TTC549 (cell line): ENCODE results near the gene HNRNPA0.

Experiments used
- FAIRE-seq: peaks from 2 replicates; lab custom pipeline; 2012; peaks lifted over from hg19 to GRCh38; lab: Jason Lieb, UNC

The HNRNPA0 gene

GRCh38 chr5:137724251-137724650 is 29.9 kb downstream of the HNRNPA0 start:
- FAIRE-seq: no peak

GRCh38 chr5:137718611-137719010 is 35.6 kb downstream of the HNRNPA0 start:
- no peak for FAIRE-seq

- no peak for FAIRE-seq
These were observed 37.8 kb downstream of the HNRNPA0 start for GRCh38 chr5:137716337-137716736.

- no peak for FAIRE-seq
These were observed 38.7 kb downstream of the HNRNPA0 start for GRCh38 chr5:137715456-137715855.

GRCh38 chr5:137714946-137715345 is 39.2 kb downstream of the HNRNPA0 start:
- no peak for FAIRE-seq

GRCh38 chr5:137714494-137714893 is 39.7 kb downstream of the HNRNPA0 start:
- FAIRE-seq: no peak

GRCh38 chr5:137712139-137712667 is 42.0 kb downstream of the HNRNPA0 start:
- FAIRE-seq: no peak

- FAIRE-seq: no peak
These were observed 44.1 kb downstream of the HNRNPA0 start for GRCh38 chr5:137710086-137710485.

- no peak for FAIRE-seq
These were observed 45.2 kb downstream of the HNRNPA0 start for GRCh38 chr5:137708796-137709559.

GRCh38 chr5:137708062-137708461 is 46.1 kb downstream of the HNRNPA0 start:
- no peak for FAIRE-seq

- FAIRE-seq: no peak
These were observed 47.3 kb downstream of the HNRNPA0 start for GRCh38 chr5:137706841-137707240.

GRCh38 chr5:137705106-137705505 is 49.1 kb downstream of the HNRNPA0 start:
- no peak for FAIRE-seq

- no peak for FAIRE-seq
These were observed 50.6 kb downstream of the HNRNPA0 start for GRCh38 chr5:137703565-137703964.

GRCh38 chr5:137700282-137700680 is 53.9 kb downstream of the HNRNPA0 start:
- no peak for FAIRE-seq

GRCh38 chr5:137699336-137700281 is 54.6 kb downstream of the HNRNPA0 start:
- no peak for FAIRE-seq

- no peak for FAIRE-seq
These were observed 57.7 kb downstream of the HNRNPA0 start for GRCh38 chr5:137696481-137696880.

GRCh38 chr5:137695651-137696428 is 58.3 kb downstream of the HNRNPA0 start:
- FAIRE-seq: no peak
